NOMO-1 (cell line): Measurements from ENCODE around the gene SLC11A2.
A peak's percentile ranks its signal among the peaks of the same experiment; 100 is the strongest.
"Not testable (repeated sequence)": the region's sequence is repeated elsewhere in the genome, so short reads cannot be mapped to it uniquely, and the experiment has no call there.

Experiments used
- DNase-seq, 2 experiments: peaks; one replicate each; lab custom pipeline; 2025; ENCODE audit not compliant: unreplicated experiment in 2 of 2; lab: John Stamatoyannopoulos, UW

Gene SLC11A2

DNA sequence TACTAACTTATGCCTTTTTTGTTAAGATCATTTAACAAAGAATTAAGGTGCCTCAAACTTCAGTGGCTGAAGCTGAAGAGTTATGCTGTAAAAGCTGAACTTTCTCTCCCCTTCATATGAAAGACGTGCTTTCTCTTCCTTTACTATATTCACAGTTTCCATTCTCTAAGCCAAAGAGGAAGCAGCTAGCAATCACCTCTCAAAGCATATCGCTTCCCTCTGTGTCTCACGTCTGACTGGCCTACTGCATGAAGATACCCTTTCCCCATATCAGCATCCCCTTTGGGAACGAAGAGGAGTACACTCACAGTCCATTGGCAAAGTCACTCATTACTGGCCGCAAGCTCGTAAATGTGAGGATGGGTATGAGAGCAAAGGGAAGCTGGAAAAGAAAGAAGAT lies 34.9 kb downstream of the SLC11A2 start:
- DNase-seq = no peak

DNA sequence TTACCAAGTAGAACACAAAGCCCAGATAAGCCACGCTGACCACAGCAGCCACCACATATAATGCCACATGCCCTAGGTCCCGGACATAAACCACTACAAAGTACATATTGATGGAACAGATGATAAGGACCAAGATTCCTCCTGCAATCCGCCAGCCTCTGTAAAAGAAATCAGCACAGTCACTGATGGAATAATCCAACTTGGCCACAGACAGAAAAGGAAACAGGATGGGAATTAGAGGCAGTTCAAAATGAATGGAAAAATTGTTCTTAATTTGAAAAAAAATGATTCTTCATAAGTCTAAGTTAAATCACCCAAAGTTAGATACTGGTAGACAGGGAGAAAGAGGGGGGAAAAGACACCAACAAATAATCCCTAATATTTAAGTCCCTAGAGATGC lies 35.4 kb downstream of the SLC11A2 start:
- no peak for DNase-seq

DNA sequence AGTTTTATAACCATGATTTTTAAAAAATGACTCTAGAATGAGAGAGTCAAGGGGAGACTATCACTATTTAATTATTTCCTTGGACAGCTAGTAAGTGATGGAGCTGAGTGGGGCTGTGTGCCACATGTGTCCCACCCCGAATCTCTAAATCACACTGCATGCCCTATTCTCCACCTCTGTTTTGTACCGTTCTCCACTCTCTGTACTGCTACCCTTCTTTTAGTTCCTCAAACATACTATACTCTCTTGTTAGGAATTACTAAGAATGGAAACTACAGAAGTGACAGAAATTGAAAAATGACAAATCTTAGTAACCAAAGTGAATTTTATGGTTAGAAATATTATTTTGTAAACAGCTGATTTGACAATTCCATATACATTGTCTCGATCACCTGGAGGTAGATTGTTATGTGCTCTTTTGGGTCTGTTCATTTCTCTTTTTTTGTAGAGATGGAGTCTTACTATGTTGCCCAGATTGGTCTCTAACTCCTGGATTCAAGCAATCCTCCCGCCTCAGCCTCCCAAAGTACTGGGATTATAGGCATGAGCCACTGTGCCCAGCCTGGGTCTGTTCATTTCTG lies 35.9 kb downstream of the SLC11A2 start:
- DNase-seq = no peak

DNA sequence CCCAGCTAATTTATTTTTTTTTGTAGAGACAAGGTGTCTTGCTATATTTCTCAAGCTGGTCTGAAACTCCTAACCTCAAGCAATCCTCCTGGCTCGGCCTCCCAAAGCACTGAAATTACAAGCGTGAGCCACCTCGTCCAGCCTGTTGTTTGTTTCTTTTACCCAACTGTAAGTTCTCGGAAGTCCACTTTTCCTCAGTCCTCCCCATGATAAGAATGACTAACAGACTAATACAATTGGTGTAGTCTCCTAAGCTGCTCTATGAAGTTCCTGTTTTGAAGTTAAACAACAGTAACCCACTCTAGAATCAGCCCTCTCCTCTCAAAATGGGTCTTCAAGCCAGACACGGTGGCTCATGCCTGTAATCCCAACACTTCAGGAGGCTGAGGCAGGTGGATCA lies 37.3 kb downstream of the SLC11A2 start:
- no peak for DNase-seq

DNA sequence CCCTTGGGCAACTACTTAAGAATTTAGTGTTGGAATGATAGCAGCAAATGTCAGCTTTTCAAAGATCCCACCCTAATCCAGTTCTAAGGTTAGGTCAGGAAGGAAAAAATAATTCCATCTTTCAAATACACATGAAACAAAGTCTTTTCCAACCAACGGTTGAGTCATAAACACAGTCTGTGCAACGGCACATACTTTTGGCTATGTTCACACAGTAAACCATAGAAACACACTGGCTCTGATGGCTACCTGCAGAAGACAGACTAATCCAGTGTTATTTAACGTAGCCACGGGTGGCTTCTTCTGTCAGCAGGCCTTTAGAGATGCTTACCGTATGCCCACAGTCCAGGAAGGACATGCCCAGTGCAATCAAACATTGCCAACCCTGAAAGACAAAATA lies 38.1 kb downstream of the SLC11A2 start:
- no peak for DNase-seq

DNA sequence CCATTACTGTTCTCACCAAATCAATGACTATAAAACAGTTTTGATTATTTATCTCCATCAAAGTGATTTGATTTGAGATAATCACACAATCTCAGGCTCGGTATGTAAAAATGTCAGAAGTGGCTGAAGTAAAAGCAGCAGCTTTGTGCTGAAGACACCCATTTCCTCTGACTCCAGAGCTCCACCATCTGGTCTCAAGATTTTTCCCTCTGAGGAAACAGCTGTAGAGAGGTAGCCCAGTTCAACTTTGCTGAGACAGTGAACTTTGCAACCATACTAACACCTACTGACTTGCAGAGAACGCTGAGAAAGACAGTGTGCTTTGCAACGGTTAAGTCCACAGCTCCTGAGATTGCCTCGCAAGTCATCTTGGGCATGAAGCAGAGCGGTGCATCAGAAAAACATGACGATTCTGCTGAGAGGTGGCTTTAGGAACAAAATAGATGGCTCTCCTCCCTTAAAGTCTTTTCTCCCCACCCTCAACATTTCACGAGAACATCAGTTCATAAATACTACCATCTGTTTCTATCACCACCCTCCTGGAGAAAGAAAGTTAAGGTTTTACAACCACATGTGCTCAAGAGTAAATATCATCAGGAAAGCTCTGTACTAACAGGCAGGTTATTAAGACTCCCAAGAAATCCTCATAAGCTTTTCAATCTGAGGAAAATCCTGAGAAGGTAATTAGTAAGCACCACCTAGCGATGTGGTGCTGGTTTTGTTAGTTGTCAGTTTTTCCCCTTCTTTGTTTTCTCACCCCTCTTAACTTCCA lies 39.0 kb downstream of the SLC11A2 start:
- peak; percentile 21 to 53 for DNase-seq

DNA sequence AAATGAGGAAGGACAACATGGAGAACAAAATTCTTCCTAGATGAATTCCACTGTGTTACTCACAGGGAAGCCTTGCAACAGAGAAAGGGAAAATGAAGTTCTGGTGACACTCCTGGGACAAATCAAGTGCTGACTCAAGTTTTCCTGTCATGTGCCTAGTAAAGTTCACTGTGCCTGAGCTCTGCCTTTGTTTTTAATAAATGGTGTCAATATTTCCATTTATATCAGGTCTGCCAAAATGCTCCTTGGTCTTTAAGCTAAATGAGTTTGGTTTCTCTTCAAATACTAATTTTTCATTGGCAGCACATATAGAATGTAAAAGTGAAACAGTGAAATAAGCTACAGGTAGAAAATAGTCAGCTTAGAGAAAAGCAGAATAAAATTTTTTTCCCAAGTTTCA lies 40.9 kb downstream of the SLC11A2 start:
- no peak for DNase-seq

DNA sequence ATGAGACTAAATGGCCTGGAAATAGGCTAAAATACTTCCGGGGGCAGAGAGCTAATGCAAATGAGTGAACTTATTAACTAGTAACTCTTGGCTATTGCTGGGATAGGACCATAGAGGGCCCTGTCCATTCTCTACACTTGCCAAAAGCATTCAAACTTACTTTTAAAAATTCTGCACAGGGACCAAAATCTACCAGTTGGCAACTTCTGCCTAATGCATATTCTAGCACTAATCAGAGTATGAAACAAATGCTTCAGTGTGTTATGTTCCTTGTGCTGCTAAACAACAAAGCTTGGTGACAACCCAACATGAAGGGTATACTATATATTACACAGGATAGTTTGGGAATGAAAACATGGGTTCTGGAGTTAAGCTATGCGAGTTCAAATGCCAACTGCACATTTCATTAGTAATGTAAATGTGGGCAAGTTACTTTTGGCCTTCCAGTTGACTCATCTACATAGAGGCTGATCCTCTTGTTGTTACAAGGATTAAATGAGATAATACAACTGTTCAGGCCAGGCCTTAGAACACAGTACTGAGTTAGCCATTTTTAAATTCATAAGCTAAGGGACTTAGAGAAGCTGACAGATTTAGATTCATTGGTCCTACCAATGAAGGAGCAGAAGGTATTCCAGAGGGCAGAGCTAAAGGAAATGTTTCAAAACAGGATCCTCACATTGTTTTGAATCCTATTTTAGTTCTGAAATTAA lies 41.4 kb downstream of the SLC11A2 start:
- no peak for DNase-seq

DNA sequence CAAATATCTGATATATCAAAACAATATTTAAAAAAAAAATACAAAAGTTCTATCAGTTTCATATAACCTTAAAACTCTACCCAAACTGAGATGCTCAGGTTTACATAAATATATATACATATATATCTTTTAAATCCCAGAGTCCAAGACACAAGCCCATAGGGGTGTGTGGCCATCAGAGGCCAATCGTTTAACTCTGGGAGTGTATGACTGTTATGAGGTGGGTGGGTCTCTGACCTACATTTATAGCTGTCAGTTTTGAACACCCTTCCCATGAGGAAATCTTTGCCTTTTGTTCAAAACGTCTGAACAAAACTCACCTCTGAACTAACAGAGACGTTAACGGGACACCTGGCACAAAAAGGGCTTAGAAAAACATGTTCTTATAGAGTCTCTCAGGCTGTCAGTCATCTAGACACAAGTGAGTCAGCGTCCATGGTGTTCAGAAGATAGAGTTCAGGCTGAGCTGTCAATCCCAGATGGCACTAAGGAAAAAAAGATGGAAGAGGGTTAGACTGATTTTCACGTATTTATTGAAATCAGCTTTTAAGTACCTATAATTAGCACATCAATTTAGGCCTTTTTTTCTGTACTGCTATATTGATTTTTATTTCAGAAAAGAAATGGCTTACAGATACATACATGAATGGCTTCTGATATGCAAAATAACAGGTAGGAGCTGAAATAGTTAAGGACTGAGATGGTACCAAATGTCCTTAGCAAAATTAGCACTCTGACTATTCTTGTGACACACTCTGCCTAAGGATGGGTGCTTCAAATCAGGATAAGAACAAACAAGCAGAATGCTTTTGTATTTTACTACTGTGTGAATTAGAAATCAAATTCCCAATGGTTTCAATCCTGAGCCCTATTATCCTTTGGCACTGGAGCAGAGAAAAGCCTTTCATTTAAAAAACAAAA lies 44.6 kb downstream of the SLC11A2 start:
- no peak for DNase-seq

DNA sequence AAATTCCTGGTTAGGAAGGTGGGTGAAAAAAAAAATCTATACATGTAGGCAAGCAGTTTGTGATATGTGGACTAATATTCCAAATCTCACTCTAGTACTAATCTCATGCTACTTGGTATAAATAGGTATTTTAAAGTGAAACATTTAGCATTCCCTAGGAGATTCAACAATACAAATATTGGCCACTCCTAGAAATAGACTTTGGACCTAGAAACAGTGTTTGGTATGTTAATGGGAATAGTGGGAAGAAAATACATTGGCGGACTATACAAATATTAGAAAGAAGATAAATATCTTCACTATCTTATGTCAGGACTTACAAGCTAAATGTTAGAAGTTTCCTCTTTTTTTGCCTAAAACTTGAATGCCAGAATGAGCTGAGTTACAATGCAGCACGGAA lies 45.6 kb downstream of the SLC11A2 start:
- no peak for DNase-seq

DNA sequence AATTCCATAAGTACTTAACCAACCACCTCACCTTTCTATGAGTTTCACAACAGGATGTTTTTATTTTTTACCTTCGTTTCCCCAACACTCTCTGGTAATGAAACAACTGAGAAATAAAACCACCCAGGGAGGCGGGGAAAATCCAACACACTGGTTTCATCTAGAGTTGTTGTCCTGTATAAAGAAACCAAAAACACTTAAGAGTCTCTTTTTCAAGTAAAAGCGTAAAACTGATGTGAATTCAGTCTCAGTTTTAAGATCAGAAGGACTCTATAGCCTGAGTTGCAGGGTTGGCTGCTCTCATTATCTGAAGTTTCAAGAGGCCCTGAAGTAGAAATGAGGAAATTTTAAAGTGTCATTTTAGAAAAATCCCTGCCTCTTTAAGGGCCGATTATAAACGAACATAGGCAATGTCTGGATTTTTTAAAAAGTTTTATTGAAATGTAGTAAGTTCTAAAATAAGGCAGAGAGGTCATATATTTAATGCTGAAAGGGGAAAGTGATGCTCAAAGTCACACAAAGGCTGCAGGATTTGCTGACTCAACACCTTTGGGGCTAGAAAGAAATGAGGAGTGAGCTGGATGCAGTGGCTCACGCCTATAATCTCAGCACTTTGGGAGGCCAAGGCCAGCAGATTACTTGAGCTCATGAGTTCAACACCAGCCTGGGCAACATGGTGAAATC lies 46.7 kb downstream of the SLC11A2 start:
- DNase-seq = no peak

DNA sequence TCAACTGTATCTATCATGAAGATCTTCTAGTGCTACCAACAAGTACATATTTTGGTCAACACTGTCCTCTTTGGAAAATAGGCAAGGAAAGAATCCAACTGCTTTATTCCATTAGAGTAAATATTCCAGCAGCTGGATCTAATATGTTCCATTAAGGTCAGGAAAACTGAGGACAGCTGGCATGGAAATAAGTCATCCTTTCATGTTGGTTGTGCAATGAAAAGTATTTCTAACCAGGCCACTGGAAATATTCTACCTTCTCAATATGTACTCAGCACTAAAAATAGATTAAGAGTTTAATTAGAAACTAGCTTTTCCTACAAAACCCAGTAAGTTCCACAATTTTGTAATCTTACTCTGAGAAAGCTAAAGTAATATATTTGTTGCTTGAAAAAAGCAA lies 54.2 kb downstream of the SLC11A2 start:
- DNase-seq = no peak

DNA sequence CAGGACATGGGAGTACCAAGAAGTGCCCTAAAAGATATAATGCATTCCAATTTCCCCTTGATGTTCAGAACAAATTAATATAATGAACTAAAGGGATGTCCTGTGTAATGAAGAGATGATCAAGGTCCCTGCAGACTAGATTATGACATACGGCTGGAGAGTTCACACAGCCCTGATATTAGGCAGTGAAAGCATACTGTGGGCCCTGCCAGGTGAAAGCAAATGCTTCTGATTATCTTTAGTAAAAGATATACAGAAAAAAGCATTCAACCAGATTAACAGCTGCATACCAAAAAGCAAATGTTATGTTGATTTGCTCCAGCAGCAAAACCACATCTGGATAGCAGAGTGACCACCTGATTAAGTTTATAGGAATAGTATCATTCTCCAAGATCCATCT lies 61.8 kb downstream of the SLC11A2 start:
- no peak for DNase-seq

DNA sequence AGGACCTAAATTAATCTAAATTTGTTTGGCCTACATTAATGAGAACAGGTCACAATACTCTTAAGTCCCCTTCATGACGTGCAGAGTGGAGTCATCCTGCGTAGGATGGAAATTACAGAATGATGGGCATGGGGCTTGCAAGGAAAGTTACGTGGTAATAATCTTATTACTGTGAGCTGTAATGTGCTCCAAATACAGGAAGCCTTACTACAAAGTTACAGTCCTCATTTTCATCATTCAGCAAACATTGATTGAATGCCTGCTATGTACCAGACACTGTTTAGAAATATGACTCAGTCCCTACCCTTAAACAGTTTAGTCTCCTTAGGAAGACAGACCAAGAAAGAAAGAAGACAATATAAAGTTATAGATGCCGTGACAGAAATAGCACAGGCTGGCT lies 64.5 kb downstream of the SLC11A2 start:
- DNase-seq = no peak

DNA sequence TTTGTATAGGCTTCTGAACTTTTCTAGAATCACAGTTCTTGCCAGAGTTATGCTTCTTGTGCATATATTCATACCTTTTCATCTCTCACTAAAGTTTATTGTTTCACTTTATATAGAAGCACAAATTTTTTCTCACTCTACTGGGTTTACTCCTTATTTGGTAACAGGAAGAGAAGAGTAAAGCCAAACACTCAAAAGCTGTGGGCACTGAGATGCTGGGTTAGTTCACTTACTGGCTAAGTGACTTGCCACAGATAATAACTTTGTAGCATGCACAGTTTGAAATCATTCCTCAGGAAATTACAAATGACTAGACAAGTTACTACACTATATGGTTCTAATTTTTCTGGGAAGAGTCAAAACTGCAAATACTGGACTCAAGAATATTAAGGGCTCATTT lies 66.1 kb downstream of the SLC11A2 start:
- no peak for DNase-seq

DNA sequence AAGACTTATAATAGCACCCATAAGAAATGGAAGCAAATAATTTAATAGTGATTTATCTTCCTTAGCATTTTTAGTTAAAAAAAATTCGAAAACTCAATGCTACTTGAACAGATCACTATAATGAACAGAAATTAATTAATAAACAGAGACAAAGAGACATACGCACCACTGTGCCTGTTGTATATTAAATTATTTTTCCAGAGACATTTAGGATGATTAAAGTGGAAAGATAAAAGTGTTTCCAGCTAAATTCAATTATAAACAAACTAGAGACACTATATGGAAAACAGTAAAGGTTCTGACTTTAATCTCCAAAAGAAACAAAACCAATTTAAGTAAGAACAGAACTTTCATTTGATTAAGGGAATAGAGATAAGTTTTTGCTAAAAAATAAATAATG lies 70.5 kb downstream of the SLC11A2 start:
- no peak for DNase-seq

DNA sequence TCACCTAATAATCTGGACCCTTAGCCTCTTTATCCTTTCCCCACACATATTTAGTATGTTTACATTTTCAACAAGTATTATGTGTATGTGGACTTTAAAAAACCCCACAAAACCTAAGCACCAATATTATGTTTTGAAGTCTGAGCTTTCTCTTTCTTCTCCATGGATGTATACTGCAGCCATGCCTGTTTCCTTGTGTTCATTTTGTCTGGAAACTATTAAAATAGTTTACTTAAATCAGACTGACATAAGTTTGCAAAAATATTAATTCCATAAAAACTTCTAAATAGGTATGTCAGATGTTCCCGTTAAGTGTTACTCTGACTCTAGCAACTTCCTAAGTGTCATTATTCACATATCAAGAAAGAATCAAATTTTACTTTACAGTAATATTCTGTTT lies 70.9 kb downstream of the SLC11A2 start:
- no peak for DNase-seq

DNA sequence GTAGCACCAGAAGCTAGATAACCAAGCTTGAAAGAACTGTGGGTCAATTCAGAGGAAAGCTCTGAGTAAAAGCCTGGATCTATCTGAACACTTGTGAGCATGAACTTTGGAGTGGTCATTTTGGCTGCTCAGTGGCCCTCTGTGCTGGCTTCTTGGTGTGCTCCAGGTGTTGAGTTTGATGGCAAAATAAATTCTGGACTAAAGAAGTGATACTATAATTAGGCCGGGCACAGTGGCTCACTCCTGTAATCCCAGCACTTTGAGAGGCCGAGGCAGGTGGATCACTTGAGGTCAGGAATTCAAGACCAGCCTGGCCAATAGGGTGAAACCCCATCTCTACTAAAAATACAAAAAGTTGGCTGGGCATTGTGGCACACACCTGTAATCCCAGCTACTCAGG lies 71.4 kb downstream of the SLC11A2 start:
- DNase-seq = not testable (repeated sequence)

DNA sequence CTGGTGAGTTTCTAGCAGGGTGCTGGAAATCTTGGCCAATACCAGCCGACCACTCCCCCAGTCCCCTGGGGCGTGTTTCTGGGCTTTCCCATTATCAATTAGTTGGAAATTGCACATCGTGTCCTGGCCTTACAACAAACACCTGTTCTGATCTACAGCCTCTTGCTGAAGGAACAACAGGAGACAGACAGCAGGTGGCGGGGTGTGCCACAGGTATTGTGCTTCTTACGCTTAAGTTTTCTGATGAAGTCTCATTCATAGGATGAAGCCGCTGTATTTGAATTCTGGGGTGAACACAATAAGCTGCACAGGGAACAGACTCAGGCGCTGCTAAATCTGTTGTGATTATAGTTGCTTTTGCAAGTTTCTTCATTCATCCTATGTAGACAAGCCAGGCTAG lies 73.1 kb downstream of the SLC11A2 start:
- DNase-seq = no peak

DNA sequence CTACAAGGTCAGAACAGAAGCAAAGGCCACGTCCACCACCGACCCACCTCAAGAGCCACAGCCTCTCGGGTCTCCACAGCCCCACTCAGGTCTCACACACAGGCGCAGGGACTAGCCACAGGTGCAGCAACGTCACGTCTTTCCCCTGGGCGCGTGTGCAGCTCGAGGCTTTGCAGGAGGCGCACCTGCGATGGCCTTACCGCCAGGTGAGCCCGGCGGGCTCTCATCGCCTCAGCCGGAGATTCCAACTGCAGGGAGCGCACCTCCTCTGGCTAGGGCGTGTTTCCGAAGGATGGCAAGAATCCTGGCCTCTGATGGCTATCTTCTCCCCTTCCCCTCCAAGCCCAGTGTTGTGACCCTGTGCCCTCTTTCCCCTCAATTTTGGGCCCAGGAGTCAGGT lies 73.7 kb downstream of the SLC11A2 start, which contains the start of gene HIGD1C:
TSS of gene HIGD1C (plus strand) at position 35 of the 400 bp plus-strand sequence. CDS start 1,455 bp downstream, outside the sequence.
- no peak for DNase-seq
